ENCODE measurements around the gene SCT.

- TF ChIP-seq CTCF (IDR thresholded peaks at IDR 0.05) (no peak), POLR2A (IDR thresholded peaks at IDR 0.05) (no peak)
Observed at GRCh38 chr11:625636-626268, 1.2 kb downstream of the SCT start.
